CD8-positive, alpha-beta memory T cell (primary cell): ENCODE results near the gene EVL. TPM values are rescaled to one million over a fixed set of nuclear protein-coding genes. Genes with fewer than 3 reads are reported as not detected.

Source experiments
- CTCF ChIA-PET: fragments of 350-600 bp; sonication (Branson Sonifier 250); formaldehyde crosslinking; loops from one replicate; lab custom pipeline; 2021; ENCODE audit warnings: antibody characterized with exemption; lab: Charles Lee
- POLR2A ChIA-PET: fragments of 350-600 bp; sonication (Branson Sonifier 250); formaldehyde crosslinking; loops from one replicate; lab custom pipeline; 2021; ENCODE audit warnings: antibody characterized with exemption; lab: Charles Lee
- DNase-seq, 5 donors: peaks; one replicate each; pipeline versions ENCODE4 v3.0.0 to v3.0.0-alpha.2; 2020 to 2022; ENCODE audit warnings: mixed read lengths in 1 of 5
- H3K27ac ChIP-seq: one replicate; pipeline ENCODE4 v1.7.0; 2013; ENCODE audit warnings: low read depth, mild to moderate bottlenecking, low read length, moderate library complexity
- H3K27me3 ChIP-seq: 2 replicates; pipeline ENCODE4 v1.7.0; 2013; ENCODE audit warnings: low read length, mild to moderate bottlenecking; ENCODE audit not compliant: insufficient read depth, poor library complexity, severe bottlenecking
- H3K36me3 ChIP-seq: 2 replicates; pipeline ENCODE4 v1.7.0; 2013; ENCODE audit warnings: mild to moderate bottlenecking, low read length, moderate library complexity; ENCODE audit not compliant: insufficient read depth
- H3K4me1 ChIP-seq: 2 replicates; pipeline ENCODE4 v1.7.0; 2013; ENCODE audit warnings: mild to moderate bottlenecking, low read length, moderate library complexity; ENCODE audit not compliant: insufficient read depth
- H3K4me3 ChIP-seq: 2 replicates; pipeline ENCODE4 v1.7.0; 2013; ENCODE audit warnings: mild to moderate bottlenecking, low read length
- H3K9me3 ChIP-seq: 2 replicates; pipeline ENCODE4 v1.7.0; 2013; ENCODE audit warnings: mild to moderate bottlenecking, low read length
- H3K27ac Mint-ChIP-seq, 8 donors: one replicate each; pipeline ENCODE4 v1.8.0; 2020 to 2021; ENCODE audit warnings: mixed read lengths in 8 of 8, mild to moderate bottlenecking in 6 of 8, inconsistent platforms in 3 of 8, moderate library complexity in 3 of 8
- H3K27me3 Mint-ChIP-seq, 2 donors: one replicate each; pipeline ENCODE4 v1.8.0; 2020 to 2021; ENCODE audit warnings: mixed read lengths in 2 of 2, mild to moderate bottlenecking in 1 of 2, moderate library complexity in 1 of 2
- H3K36me3 Mint-ChIP-seq, 3 donors: one replicate each; pipeline ENCODE4 v1.8.0; 2020 to 2021; ENCODE audit warnings: mixed read lengths in 3 of 3, inconsistent platforms in 1 of 3, mild to moderate bottlenecking in 1 of 3
- H3K4me1 Mint-ChIP-seq, 3 donors: one replicate each; pipeline ENCODE4 v1.8.0; 2020 to 2021; ENCODE audit warnings: mixed read lengths in 3 of 3, inconsistent platforms in 1 of 3, mild to moderate bottlenecking in 1 of 3
- H3K4me3 Mint-ChIP-seq, 7 donors: one replicate each; pipeline ENCODE4 v1.8.0; 2020 to 2021; ENCODE audit warnings: mixed read lengths in 7 of 7, mild to moderate bottlenecking in 6 of 7, moderate library complexity in 4 of 7, inconsistent platforms in 2 of 7
- H3K9me3 Mint-ChIP-seq, 5 donors: one replicate each; pipeline ENCODE4 v1.8.0; 2020 to 2022; ENCODE audit warnings: mixed read lengths in 5 of 5, mild to moderate bottlenecking in 3 of 5, moderate library complexity in 2 of 5, inconsistent platforms in 1 of 5
- polyA plus RNA-seq: library from polyadenylated mRNA; unstranded; fragments of 300-500 nt; fragmentation: Illumina TruSeq; gene quantifications from one replicate; pipeline ENCODE4 v1.2.3, GENCODE V29; 2021
- total RNA-seq, 2 experiments: library from RNA; stranded (reverse); gene quantifications; one replicate each; pipeline ENCODE4 v1.2.3, GENCODE V29; 2021

EVL gene
- total and polyA plus RNA-seq, 3 experiments from 2014 or later = 129 to 228 (median 218) TPM

GRCh38 chr14:100127853-100128455, 62.7 kb downstream of the EVL start:
- ChIA-PET POLR2A (interaction anchor here (0.8 to 1.3 kb wide), 2 partner anchors 18 to 28 kb away, joined by 3 to 5 read pairs; no protein-coding TSS in a partner anchor), CTCF (interaction anchor here (1.0 to 1.3 kb wide), 3 partner anchors 9 to 65 kb away, joined by 3 to 4 read pairs (median 3); no protein-coding TSS in a partner anchor)
- H3K27ac Mint-ChIP-seq = peak overlapping the region in 2 of 8 donors; percentile 42 to 49
- peaks cover 2 to 7% (median 4%) of the 10 kb centered on the region in 3 donors for H3K4me1 Mint-ChIP-seq
- no peak for DNase-seq
- H3K27me3 Mint-ChIP-seq = peaks cover 0 to 2% of the 10 kb centered on the region in 2 donors
- H3K4me3 Mint-ChIP-seq = no peak overlapping the region
- no peak overlapping the region for H3K27ac ChIP-seq
- H3K4me3 ChIP-seq = no peak overlapping the region
- H3K36me3 ChIP-seq = peaks cover 96% of the 10 kb centered on the region
- peaks cover 0 to 97% (median 19%) of the 10 kb centered on the region in 3 donors for H3K36me3 Mint-ChIP-seq
- no peaks in the 10 kb centered on the region for H3K9me3 ChIP-seq
- H3K4me1 ChIP-seq = no peaks in the 10 kb centered on the region
- H3K27me3 ChIP-seq = no peaks in the 10 kb centered on the region
- H3K9me3 Mint-ChIP-seq = no peaks in the 10 kb centered on the region

DNA sequence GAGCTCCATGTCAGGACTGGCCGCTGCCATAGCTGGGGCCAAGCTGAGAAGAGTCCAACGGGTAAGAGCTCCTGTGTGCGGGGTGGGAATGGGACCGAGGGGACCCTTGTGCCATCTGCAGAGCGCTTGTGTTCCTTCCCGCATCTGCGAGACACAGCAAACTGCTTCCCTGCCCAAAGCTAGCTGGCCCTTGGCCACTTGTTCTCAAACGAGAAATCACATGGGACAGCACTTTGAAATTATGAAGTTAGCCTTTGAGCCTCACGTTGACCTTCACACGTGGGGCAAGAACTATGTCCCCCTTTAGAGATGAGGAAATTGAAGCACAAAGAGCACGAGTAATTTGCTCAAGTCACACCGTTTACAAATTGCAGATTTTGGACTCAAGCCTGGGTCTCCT, 63.5 kb downstream of the EVL start:
- no peak overlapping the region for H3K4me3 ChIP-seq
- no peaks in the 10 kb centered on the region for H3K9me3 ChIP-seq
- H3K27me3 ChIP-seq = no peaks in the 10 kb centered on the region
- POLR2A ChIA-PET = interaction anchor here (1.3 kb wide), 1 partner anchor 18 kb away, joined by 3 read pairs; no protein-coding TSS in a partner anchor
- peaks cover 95% of the 10 kb centered on the region for H3K36me3 ChIP-seq
- no peaks in the 10 kb centered on the region for H3K4me1 ChIP-seq
- no peak overlapping the region for H3K4me3 Mint-ChIP-seq
- peaks cover 0 to 2% of the 10 kb centered on the region in 2 donors for H3K27me3 Mint-ChIP-seq
- CTCF ChIA-PET = interaction anchor here (1.0 to 1.3 kb wide), 3 partner anchors 9 to 64 kb away, joined by 3 to 4 read pairs (median 3); no protein-coding TSS in a partner anchor
- H3K27ac ChIP-seq = no peak overlapping the region
- no peak overlapping the region for H3K27ac Mint-ChIP-seq
- no peak for DNase-seq
- H3K36me3 Mint-ChIP-seq = peaks cover 0 to 97% (median 20%) of the 10 kb centered on the region in 3 donors
- peaks cover 0 to 4% (median 4%) of the 10 kb centered on the region in 3 donors for H3K4me1 Mint-ChIP-seq
- no peaks in the 10 kb centered on the region for H3K9me3 Mint-ChIP-seq

- Histone ChIP-seq H3K4me1 (no peaks in the 10 kb centered on the region), H3K27ac (no peak overlapping the region), H3K9me3 (no peaks in the 10 kb centered on the region), H3K4me3 (no peak overlapping the region), H3K36me3 (peaks cover 94% of the 10 kb centered on the region), H3K27me3 (no peaks in the 10 kb centered on the region)
- ChIA-PET POLR2A (interaction anchor here (1.3 kb wide), 1 partner anchor 17 kb away, joined by 3 read pairs; no protein-coding TSS in a partner anchor), CTCF (interaction anchor here (0.7 to 1.3 kb wide), 3 partner anchors 23 to 64 kb away, joined by 3 read pairs; no protein-coding TSS in a partner anchor)
- no peak overlapping the region for H3K4me3 Mint-ChIP-seq
- peaks cover 0 to 4% (median 4%) of the 10 kb centered on the region in 3 donors for H3K4me1 Mint-ChIP-seq
- H3K27ac Mint-ChIP-seq = peak overlapping the region in 1 of 8 donors; percentile 34
- H3K36me3 Mint-ChIP-seq = peaks cover 0 to 98% (median 23%) of the 10 kb centered on the region in 3 donors
- no peaks in the 10 kb centered on the region for H3K9me3 Mint-ChIP-seq
- DNase-seq = no peak
- H3K27me3 Mint-ChIP-seq = peaks cover 0 to 2% of the 10 kb centered on the region in 2 donors
These were observed 64.0 kb downstream of the EVL start for GRCh38 chr14:100129161-100129589.

DNA sequence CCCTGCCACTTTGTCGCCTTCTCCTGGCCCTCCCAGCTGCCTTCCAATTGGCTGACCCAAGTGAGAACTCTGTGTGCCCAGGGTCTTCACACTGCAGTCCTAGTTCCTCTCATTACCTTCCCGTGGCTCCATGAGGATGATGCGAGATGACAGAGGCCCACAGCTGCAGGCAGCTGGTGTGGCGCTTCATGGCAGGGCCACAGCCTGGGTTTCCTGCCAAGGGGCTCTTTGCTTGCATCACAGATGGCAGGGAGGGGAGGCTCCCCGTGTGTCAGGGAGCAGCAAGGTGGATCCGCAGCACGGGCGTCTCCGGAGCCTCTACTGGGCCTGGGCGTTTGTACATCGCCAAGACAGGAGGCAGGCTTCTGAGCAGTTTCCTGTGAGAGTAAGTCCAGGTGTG, 65.3 kb downstream of the EVL start:
- Histone ChIP-seq H3K36me3 (peaks cover 96% of the 10 kb centered on the region), H3K4me1 (no peaks in the 10 kb centered on the region), H3K9me3 (no peaks in the 10 kb centered on the region), H3K27ac (no peak overlapping the region), H3K27me3 (no peaks in the 10 kb centered on the region), H3K4me3 (no peak overlapping the region)
- H3K4me1 Mint-ChIP-seq = no peaks in the 10 kb centered on the region
- H3K27me3 Mint-ChIP-seq = peaks cover 0 to 2% of the 10 kb centered on the region in 2 donors
- ChIA-PET POLR2A (interaction anchor here (0.6 kb wide), 2 partner anchors 21 to 94 kb away, joined by 3 to 5 read pairs; no protein-coding TSS in a partner anchor), CTCF (interaction anchor here (1.0 to 1.5 kb wide), 2 partner anchors 10 to 62 kb away, joined by 3 to 6 read pairs; no protein-coding TSS in a partner anchor)
- peak overlapping the region in 3 of 8 donors; percentile 51 to 88 (median 76) for H3K27ac Mint-ChIP-seq
- no peak for DNase-seq
- no peaks in the 10 kb centered on the region for H3K9me3 Mint-ChIP-seq
- no peak overlapping the region for H3K4me3 Mint-ChIP-seq
- H3K36me3 Mint-ChIP-seq = peaks cover 0 to 98% (median 19%) of the 10 kb centered on the region in 3 donors

DNA sequence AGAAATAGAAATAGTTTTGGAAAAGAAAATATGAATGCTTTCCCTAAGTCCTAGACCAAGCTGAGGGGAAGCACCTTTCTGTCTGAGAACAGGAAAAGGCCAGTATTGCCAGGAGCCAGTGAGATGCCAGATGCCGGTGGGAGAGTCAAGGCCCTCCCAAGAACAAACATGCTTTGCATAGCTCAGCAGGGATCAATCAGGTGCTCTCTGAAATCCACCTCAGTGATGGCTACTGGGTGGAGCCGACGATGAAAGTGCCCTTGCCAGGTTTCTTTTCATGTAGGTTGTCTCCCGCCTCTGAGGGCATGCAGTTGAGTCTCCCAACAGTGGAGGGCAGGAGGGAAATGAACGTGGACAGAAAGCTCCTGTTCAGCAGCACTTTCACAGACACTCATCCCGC, 66.0 kb downstream of the EVL start:
- H3K27ac ChIP-seq = no peak overlapping the region
- peaks cover 0 to 98% (median 19%) of the 10 kb centered on the region in 3 donors for H3K36me3 Mint-ChIP-seq
- POLR2A ChIA-PET = interaction anchor here (0.6 kb wide), 2 partner anchors 23 to 93 kb away, joined by 3 read pairs; no protein-coding TSS in a partner anchor

GRCh38 chr14:100132161-100132902, 67.1 kb downstream of the EVL start:
- H3K4me3 ChIP-seq = no peak overlapping the region
- peak overlapping the region in 6 of 8 donors; percentile 39 to 69 (median 57) for H3K27ac Mint-ChIP-seq
- H3K36me3 ChIP-seq = peaks cover 96% of the 10 kb centered on the region
- H3K4me1 ChIP-seq = no peaks in the 10 kb centered on the region
- peaks cover 0 to 98% (median 22%) of the 10 kb centered on the region in 3 donors for H3K36me3 Mint-ChIP-seq
- H3K27me3 ChIP-seq = no peaks in the 10 kb centered on the region
- H3K27ac ChIP-seq = no peak overlapping the region
- H3K27me3 Mint-ChIP-seq = peaks cover 0 to 2% of the 10 kb centered on the region in 2 donors
- no peak for DNase-seq
- no peak overlapping the region for H3K4me3 Mint-ChIP-seq
- H3K4me1 Mint-ChIP-seq = peaks cover 0 to 5% (median 0%) of the 10 kb centered on the region in 3 donors
- H3K9me3 ChIP-seq = no peaks in the 10 kb centered on the region
- ChIA-PET POLR2A (no interaction called here), CTCF (interaction anchor here (1.5 kb wide), 1 partner anchor 12 kb away, joined by 6 read pairs; no protein-coding TSS in a partner anchor)
- no peaks in the 10 kb centered on the region for H3K9me3 Mint-ChIP-seq

More for the DNA sequence above, 66.0 kb downstream of the EVL start:
- CTCF ChIA-PET = interaction anchor here (1.5 kb wide), 1 partner anchor 11 kb away, joined by 6 read pairs; no protein-coding TSS in a partner anchor
- Mint-ChIP-seq H3K9me3 (no peaks in the 10 kb centered on the region), H3K27me3 (peaks cover 0 to 2% of the 10 kb centered on the region in 2 donors), H3K4me1 (no peaks in the 10 kb centered on the region), H3K27ac (peak overlapping the region in 6 of 8 donors; percentile 39 to 88 (median 61)), H3K4me3 (no peak overlapping the region)
- no peak for DNase-seq
- no peaks in the 10 kb centered on the region for H3K4me1 ChIP-seq
- no peaks in the 10 kb centered on the region for H3K9me3 ChIP-seq
- H3K36me3 ChIP-seq = peaks cover 96% of the 10 kb centered on the region
- no peak overlapping the region for H3K4me3 ChIP-seq
- H3K27me3 ChIP-seq = no peaks in the 10 kb centered on the region

- Histone ChIP-seq H3K27me3 (no peaks in the 10 kb centered on the region), H3K4me1 (no peaks in the 10 kb centered on the region), H3K27ac (no peak overlapping the region), H3K36me3 (peaks cover 96% of the 10 kb centered on the region), H3K9me3 (no peaks in the 10 kb centered on the region), H3K4me3 (no peak overlapping the region)
- Mint-ChIP-seq H3K4me1 (peaks cover 0 to 5% (median 0%) of the 10 kb centered on the region in 3 donors), H3K4me3 (no peak overlapping the region), H3K27ac (peak overlapping the region in 3 of 8 donors; percentile 5 to 17 (median 12)), H3K36me3 (peaks cover 0 to 98% (median 17%) of the 10 kb centered on the region in 3 donors), H3K27me3 (peaks cover 0 to 2% of the 10 kb centered on the region in 2 donors), H3K9me3 (no peaks in the 10 kb centered on the region)
- ChIA-PET CTCF (no interaction called here), POLR2A (no interaction called here)
- DNase-seq = no peak
These were observed 67.8 kb downstream of the EVL start for GRCh38 chr14:100132903-100133510.
